Measurements from ENCODE around the gene ADTRP.

The ADTRP gene

GRCh38 chr6:11812951-11813350 is 34.3 kb upstream of the ADTRP start (continued):
- TF ChIP-seq POU6F1 (CRISPR knock-in tag; IDR thresholded peaks at IDR 0.05; ENCODE audit: borderline replicate concordance, low read depth) (no peak), TCF4 (CRISPR knock-in tag; IDR thresholded peaks at IDR 0.05; ENCODE audit: borderline replicate concordance) (no peak), ZNF565 (CRISPR knock-in tag; conservative IDR thresholded peaks at IDR 0.05; ENCODE audit: low read depth) (no peak), PPARA (CRISPR knock-in tag; IDR thresholded peaks at IDR 0.05; ENCODE audit: borderline replicate concordance) (no peak), ESRRG (CRISPR knock-in tag; IDR thresholded peaks at IDR 0.05) (no peak), ZFP3 (CRISPR knock-in tag; IDR thresholded peaks at IDR 0.05) (no peak), TOX (CRISPR knock-in tag; IDR thresholded peaks at IDR 0.05; ENCODE audit: borderline replicate concordance) (no peak), RARB (CRISPR knock-in tag; IDR thresholded peaks at IDR 0.05) (no peak)

- ATAC-seq: no peak
- TF ChIP-seq CSDC2 (CRISPR knock-in tag; IDR thresholded peaks at IDR 0.05) (no peak), TOX (CRISPR knock-in tag; IDR thresholded peaks at IDR 0.05; ENCODE audit: borderline replicate concordance) (no peak), CREB5 (CRISPR knock-in tag; IDR thresholded peaks at IDR 0.05; ENCODE audit: low read depth) (no peak), ISL1 (CRISPR knock-in tag; IDR thresholded peaks at IDR 0.05) (no peak), ZFP30 (CRISPR knock-in tag; IDR thresholded peaks at IDR 0.05) (no peak), ZNF565 (CRISPR knock-in tag; conservative IDR thresholded peaks at IDR 0.05; ENCODE audit: low read depth) (no peak), BACH2 (CRISPR knock-in tag; IDR thresholded peaks at IDR 0.05; ENCODE audit: borderline replicate concordance) (no peak), RARB (CRISPR knock-in tag; IDR thresholded peaks at IDR 0.05) (no peak), TSHZ2 (CRISPR knock-in tag; IDR thresholded peaks at IDR 0.05) (no peak), CSRNP3 (CRISPR knock-in tag; IDR thresholded peaks at IDR 0.05) (no peak), TCF4 (CRISPR knock-in tag; IDR thresholded peaks at IDR 0.05; ENCODE audit: borderline replicate concordance) (no peak), POU6F1 (CRISPR knock-in tag; IDR thresholded peaks at IDR 0.05; ENCODE audit: borderline replicate concordance, low read depth) (no peak), OSR1 (CRISPR knock-in tag; IDR thresholded peaks at IDR 0.05) (no peak), ESRRG (CRISPR knock-in tag; IDR thresholded peaks at IDR 0.05) (no peak), ZNF8 (CRISPR knock-in tag; IDR thresholded peaks at IDR 0.05) (no peak), PPARA (CRISPR knock-in tag; IDR thresholded peaks at IDR 0.05; ENCODE audit: borderline replicate concordance) (no peak), ZC3H10 (CRISPR knock-in tag; IDR thresholded peaks at IDR 0.05) (no peak), GLIS3 (CRISPR knock-in tag; IDR thresholded peaks at IDR 0.05) (no peak), ZNF70 (CRISPR knock-in tag; IDR thresholded peaks at IDR 0.05) (no peak), ZFP3 (CRISPR knock-in tag; IDR thresholded peaks at IDR 0.05) (no peak)
These were observed 33.8 kb upstream of the ADTRP start for GRCh38 chr6:11812439-11812838.

- TF ChIP-seq PATZ1 (CRISPR knock-in tag; IDR thresholded peaks at IDR 0.05; ENCODE audit: borderline replicate concordance) (no peak), ZFP30 (CRISPR knock-in tag; IDR thresholded peaks at IDR 0.05) (no peak), ZNF8 (CRISPR knock-in tag; IDR thresholded peaks at IDR 0.05) (no peak), TSHZ2 (CRISPR knock-in tag; IDR thresholded peaks at IDR 0.05) (no peak), ZNF70 (CRISPR knock-in tag; IDR thresholded peaks at IDR 0.05) (no peak), TCF4 (CRISPR knock-in tag; IDR thresholded peaks at IDR 0.05; ENCODE audit: borderline replicate concordance) (no peak), ARNTL (CRISPR knock-in tag; IDR thresholded peaks at IDR 0.05; ENCODE audit: borderline replicate concordance, low read depth) (no peak), CSDC2 (CRISPR knock-in tag; IDR thresholded peaks at IDR 0.05) (no peak), PPARA (CRISPR knock-in tag; IDR thresholded peaks at IDR 0.05; ENCODE audit: borderline replicate concordance) (no peak)
These were observed 33.2 kb upstream of the ADTRP start for GRCh38 chr6:11811644-11812264.

More at GRCh38 chr6:11811644-11812264, 33.2 kb upstream of the ADTRP start:
- ATAC-seq: no peak

All from SK-N-SH treated with all-trans-retinoic acid at 6 μM for 48 hours (cell line).